Neural cell (in vitro differentiated cells): Measurements from ENCODE around the gene UCK2. TPM values are rescaled to one million over a fixed set of nuclear protein-coding genes. Genes with fewer than 3 reads are reported as not detected.

Experiments
- H2AFZ ChIP-seq: fragments of 200-600, 300-800 bp; sonication (generic), shearing (Covaris generic); 2 replicates; pipeline ENCODE4 v1.6.0; 2014; ENCODE audit warnings: low read depth, mild to moderate bottlenecking, antibody characterized with exemption, low read length, moderate library complexity
- H3F3A ChIP-seq: fragments of 200-600 bp; shearing (Covaris generic); 2 replicates; pipeline ENCODE4 v1.6.1; 2016; ENCODE audit warnings: mild to moderate bottlenecking, moderate library complexity, mixed read lengths, antibody characterized with exemption, low read length; ENCODE audit not compliant: insufficient read depth, poor library complexity, severe bottlenecking
- H3K27ac ChIP-seq: fragments of 200-600, 300-800 bp; sonication (generic), shearing (Covaris generic); 2 replicates; pipeline ENCODE4 v1.5.1; 2014; ENCODE audit warnings: mild to moderate bottlenecking, low read length, moderate library complexity
- H3K27me3 ChIP-seq: fragments of 300-800, 200-600 bp; sonication (generic), shearing (Covaris generic); 2 replicates; pipeline ENCODE4 v1.6.0; 2014; ENCODE audit warnings: mild to moderate bottlenecking, low read depth, low read length, moderate library complexity; ENCODE audit not compliant: insufficient read depth
- H3K36me3 ChIP-seq: fragments of 300-800, 200-600 bp; sonication (generic), shearing (Covaris generic); 2 replicates; pipeline ENCODE4 v1.5.1; 2014; ENCODE audit warnings: mild to moderate bottlenecking, antibody characterized with exemption, low read length, moderate library complexity; ENCODE audit not compliant: insufficient read depth
- H3K4me2 ChIP-seq: fragments of 300-800, 200-600 bp; sonication (generic), shearing (Covaris generic); 2 replicates; pipeline ENCODE4 v1.6.0; 2014; ENCODE audit warnings: mild to moderate bottlenecking, low read length
- H3K4me3 ChIP-seq: fragments of 300-800, 200-600 bp; sonication (generic), shearing (Covaris generic); 2 replicates; pipeline ENCODE4 v1.5.1; 2014; ENCODE audit warnings: mild to moderate bottlenecking, low read length, moderate library complexity
- H3K79me2 ChIP-seq: fragments of 200-600 bp; shearing (Covaris generic); replicated peaks from 2 replicates; pipeline ENCODE4 v1.6.0; 2014; ENCODE audit warnings: mild to moderate bottlenecking, low read length, moderate library complexity; ENCODE audit not compliant: insufficient read depth
- H3K9ac ChIP-seq: fragments of 300-800, 200-600 bp; sonication (generic), shearing (Covaris generic); 2 replicates; pipeline ENCODE4 v1.6.1; 2016; ENCODE audit warnings: mild to moderate bottlenecking, low read length, mixed read lengths
- H3K9me2 ChIP-seq: fragments of 200-600 bp; shearing (Covaris generic); 2 replicates; pipeline ENCODE4 v1.6.1; 2016; ENCODE audit warnings: mild to moderate bottlenecking, low read length, mixed read lengths; ENCODE audit not compliant: insufficient read depth
- H3K9me3 ChIP-seq: fragments of 200-600, 300-800 bp; sonication (generic), shearing (Covaris generic); 2 replicates; pipeline ENCODE4 v1.6.1; 2016; ENCODE audit warnings: mild to moderate bottlenecking, mixed run types, low read length, moderate library complexity, mixed read lengths
- H4K20me1 ChIP-seq: fragments of 200-600 bp; shearing (Covaris generic); 2 replicates; pipeline ENCODE4 v1.6.1; 2016; ENCODE audit warnings: mild to moderate bottlenecking, mixed run types; ENCODE audit not compliant: insufficient read depth
- CTCF ChIP-seq: fragments of 450-650 bp; IDR thresholded peaks from 2 replicates; pipeline ENCODE4 v1.5.1; 2014; ENCODE audit warnings: antibody characterized with exemption, mild to moderate bottlenecking, moderate library complexity; ENCODE audit not compliant: poor library complexity, severe bottlenecking
- EP300 ChIP-seq: fragments of 450-650 bp; conservative IDR thresholded peaks from 2 replicates; pipeline ENCODE4 v1.6.1; 2014; ENCODE audit warnings: antibody characterized with exemption, mild to moderate bottlenecking, moderate library complexity; ENCODE audit not compliant: poor library complexity, severe bottlenecking
- EZH2 ChIP-seq: fragments of 200-600, 300-800 bp; shearing (Covaris generic), sonication (generic); IDR thresholded peaks from 2 replicates; pipeline ENCODE4 v1.6.1; 2014; ENCODE audit warnings: antibody characterized with exemption, low read length, borderline replicate concordance, mild to moderate bottlenecking; ENCODE audit not compliant: insufficient read depth, poor library complexity, severe bottlenecking
- MXI1 ChIP-seq: fragments of 450-650 bp; conservative IDR thresholded peaks from 2 replicates; pipeline ENCODE4 v1.6.1; 2014; ENCODE audit warnings: antibody characterized with exemption, mild to moderate bottlenecking; ENCODE audit not compliant: poor library complexity, severe bottlenecking
- POLR2AphosphoS5 ChIP-seq: IDR thresholded peaks from 2 replicates; pipeline ENCODE4 v1.6.1; 2012
- RAD21 ChIP-seq: fragments of 450-650 bp; conservative IDR thresholded peaks from 2 replicates; pipeline ENCODE4 v1.6.1; 2014; ENCODE audit warnings: antibody characterized with exemption, mild to moderate bottlenecking, moderate library complexity
- REST ChIP-seq: IDR thresholded peaks from 2 replicates; pipeline ENCODE4 v1.6.1; 2012; ENCODE audit warnings: borderline replicate concordance
- SMC3 ChIP-seq: fragments of 450-650 bp; conservative IDR thresholded peaks from 2 replicates; pipeline ENCODE4 v1.6.1; 2014; ENCODE audit warnings: antibody characterized with exemption, mild to moderate bottlenecking, moderate library complexity; ENCODE audit not compliant: poor library complexity
- TAF1 ChIP-seq: IDR thresholded peaks from 2 replicates; pipeline ENCODE4 v1.6.1; 2012; ENCODE audit warnings: low read depth
- polyA plus RNA-seq: library from polyadenylated mRNA; depleted of rRNA; stranded (reverse); fragments of >200 nt; gene quantifications from 2 replicates; pipeline ENCODE4 v1.2.3, GENCODE V29; 2014

Gene UCK2
- polyA plus RNA-seq, 1 donor from 2014 or later = 36.0 TPM

GRCh38 chr1:165884009-165884689, 56.7 kb downstream of the UCK2 start:
- no peaks in the 10 kb centered on the region for H3K9me3 ChIP-seq
- no peak overlapping the region for H3K4me3 ChIP-seq
- H3K27me3 ChIP-seq = no peaks in the 10 kb centered on the region
- no peak overlapping the region for H3K9ac ChIP-seq
- peaks cover 33% of the 10 kb centered on the region for H3K79me2 ChIP-seq
- H3F3A ChIP-seq = no peaks in the 10 kb centered on the region
- H4K20me1 ChIP-seq = no peaks in the 10 kb centered on the region
- no peak overlapping the region for H3K27ac ChIP-seq
- no peak for TF ChIP-seq EP300
- TF ChIP-seq TAF1 = no peak
- TF ChIP-seq RAD21 = no peak
- TF ChIP-seq REST = no peak
- TF ChIP-seq POLR2AphosphoS5 = no peak
- no peak overlapping the region for H2AFZ ChIP-seq
- H3K9me2 ChIP-seq = no peaks in the 10 kb centered on the region
- no peak overlapping the region for H3K4me2 ChIP-seq
- no peaks in the 10 kb centered on the region for H3K36me3 ChIP-seq

GRCh38 chr1:165884690-165885304, 57.4 kb downstream of the UCK2 start:
- H3K9ac ChIP-seq = no peak overlapping the region
- no peak overlapping the region for H2AFZ ChIP-seq
- no peaks in the 10 kb centered on the region for H3K36me3 ChIP-seq
- no peak overlapping the region for H3K27ac ChIP-seq
- no peak overlapping the region for H3K4me2 ChIP-seq
- H3K27me3 ChIP-seq = no peaks in the 10 kb centered on the region
- no peaks in the 10 kb centered on the region for H3F3A ChIP-seq
- TF ChIP-seq RAD21 (no peak), REST (no peak), CTCF (no peak), EZH2 (no peak), POLR2AphosphoS5 (no peak), TAF1 (no peak), MXI1 (no peak), SMC3 (no peak), EP300 (no peak)
- peaks cover 28% of the 10 kb centered on the region for H3K79me2 ChIP-seq
- no peaks in the 10 kb centered on the region for H4K20me1 ChIP-seq
- H3K9me2 ChIP-seq = no peaks in the 10 kb centered on the region
- no peak overlapping the region for H3K4me3 ChIP-seq
- no peaks in the 10 kb centered on the region for H3K9me3 ChIP-seq
